ENCODE results near the gene HLA-B. TPM values are rescaled to one million over a fixed set of nuclear protein-coding genes. Genes with fewer than 3 reads are reported as not detected.

Gene HLA-B
- total and polyA plus RNA-seq, 8 donors: 134 to 1,907 (median 633) TPM

DNA sequence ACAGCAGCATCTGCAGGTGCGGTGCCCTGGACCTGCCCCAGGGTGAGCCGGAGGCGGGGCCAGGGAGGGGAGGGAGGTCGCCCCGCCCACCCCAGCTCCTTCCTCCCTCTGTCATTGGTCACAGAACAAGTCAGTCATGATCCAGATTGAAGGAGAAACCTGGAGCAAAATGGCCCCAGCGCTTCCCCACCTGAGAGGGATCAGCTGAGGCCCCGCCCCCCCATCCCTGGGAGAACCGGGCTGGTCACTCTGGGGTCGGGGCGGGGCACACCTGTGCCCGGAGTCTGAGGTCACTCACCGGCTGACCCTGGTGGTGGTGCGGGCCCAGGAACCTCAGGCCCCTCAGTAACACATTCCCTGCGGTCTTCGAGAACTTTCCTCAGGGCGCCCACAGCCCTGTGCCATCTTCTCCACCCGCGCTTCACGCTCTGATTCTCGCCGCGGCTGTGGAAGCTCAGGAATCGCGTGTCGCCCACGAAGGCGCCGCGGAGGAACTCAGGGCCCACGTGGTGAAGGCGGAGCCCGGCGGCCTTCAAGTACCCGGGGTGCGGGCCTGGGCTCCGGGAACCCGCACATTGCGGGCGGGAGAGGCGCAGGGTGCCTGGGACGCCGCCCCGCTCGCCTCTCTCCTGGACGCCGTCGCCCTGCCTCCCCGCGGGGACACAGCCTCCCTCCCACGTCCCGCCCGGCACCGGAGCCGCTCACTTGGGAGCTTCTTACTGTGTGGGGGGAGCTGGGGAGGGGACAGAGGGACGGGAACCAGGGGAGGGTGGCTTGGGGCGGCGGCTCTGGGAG is 48.7 kb downstream of the HLA-B start:
- WGBS, 5 donors: 3 to 10% (median 6%) methylated on average over 8 to 52 of the region's 57 CpGs
- Histone ChIP-seq H3K36me3 (no peaks in the 10 kb centered on the region), H3K27ac (no peak overlapping the region), H3K9me3 (no peaks in the 10 kb centered on the region), H3K4me1 (peaks cover 8 to 16% (median 11%) of the 10 kb centered on the region in 4 donors), H3K4me3 (peak overlapping the region; percentile 34 to 50 (median 48)), H3K27me3 (peaks cover 0 to 36% (median 28%) of the 10 kb centered on the region in 3 donors)
- peak; percentile 11 to 61 for DNase-seq
- TF ChIP-seq, protein P1, sequence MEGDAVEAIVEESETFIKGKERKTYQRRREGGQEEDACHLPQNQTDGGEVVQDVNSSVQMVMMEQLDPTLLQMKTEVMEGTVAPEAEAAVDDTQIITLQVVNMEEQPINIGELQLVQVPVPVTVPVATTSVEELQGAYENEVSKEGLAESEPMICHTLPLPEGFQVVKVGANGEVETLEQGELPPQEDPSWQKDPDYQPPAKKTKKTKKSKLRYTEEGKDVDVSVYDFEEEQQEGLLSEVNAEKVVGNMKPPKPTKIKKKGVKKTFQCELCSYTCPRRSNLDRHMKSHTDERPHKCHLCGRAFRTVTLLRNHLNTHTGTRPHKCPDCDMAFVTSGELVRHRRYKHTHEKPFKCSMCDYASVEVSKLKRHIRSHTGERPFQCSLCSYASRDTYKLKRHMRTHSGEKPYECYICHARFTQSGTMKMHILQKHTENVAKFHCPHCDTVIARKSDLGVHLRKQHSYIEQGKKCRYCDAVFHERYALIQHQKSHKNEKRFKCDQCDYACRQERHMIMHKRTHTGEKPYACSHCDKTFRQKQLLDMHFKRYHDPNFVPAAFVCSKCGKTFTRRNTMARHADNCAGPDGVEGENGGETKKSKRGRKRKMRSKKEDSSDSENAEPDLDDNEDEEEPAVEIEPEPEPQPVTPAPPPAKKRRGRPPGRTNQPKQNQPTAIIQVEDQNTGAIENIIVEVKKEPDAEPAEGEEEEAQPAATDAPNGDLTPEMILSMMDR (IDR thresholded peaks at IDR 0.05): no peak
- TF ChIP-seq EP300 (IDR thresholded peaks at IDR 0.05) (no peak), POLR2AphosphoS5 (IDR thresholded peaks at IDR 0.05) (no peak), POLR2A (IDR thresholded peaks at IDR 0.05) (no peak)
- intact Hi-C loops (cut with DNase I; ENCODE audit: low total_unique reads): no loop called here

DNA sequence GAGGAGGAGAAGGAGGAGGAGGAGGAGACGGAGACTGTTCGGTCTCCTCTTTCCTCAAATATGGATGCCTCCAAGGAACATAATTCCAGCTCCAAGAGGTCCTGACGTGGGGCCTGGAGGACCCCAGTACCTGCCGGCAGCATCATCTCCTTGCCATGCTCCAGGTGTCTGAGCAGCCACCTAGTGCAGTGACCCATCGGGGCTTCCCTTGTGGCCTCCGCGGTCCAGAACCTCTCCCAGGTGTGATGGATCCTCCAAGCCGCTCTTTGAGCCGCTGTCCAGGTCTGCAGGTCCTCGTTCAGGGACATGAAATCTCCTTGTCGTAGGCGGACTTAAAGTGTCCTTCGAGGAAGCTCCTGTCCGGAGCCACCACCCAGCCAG is 49.3 kb downstream of the HLA-B start:
- H3K27ac ChIP-seq: no peak overlapping the region
- no peaks in the 10 kb centered on the region for H3K36me3 ChIP-seq
- intact Hi-C loops (cut with DNase I; ENCODE audit: low total_unique reads): no loop called here
- H3K4me1 ChIP-seq: peaks cover 8 to 16% (median 11%) of the 10 kb centered on the region in 4 donors
- TF ChIP-seq POLR2A (IDR thresholded peaks at IDR 0.05) (no peak), POLR2AphosphoS5 (IDR thresholded peaks at IDR 0.05) (no peak), EP300 (IDR thresholded peaks at IDR 0.05) (no peak)
- TF ChIP-seq, protein P1 (IDR thresholded peaks at IDR 0.05): no peak
- H3K9me3 ChIP-seq: no peaks in the 10 kb centered on the region
- peak overlapping the region; percentile 34 to 50 (median 48) for H3K4me3 ChIP-seq
- H3K27me3 ChIP-seq: peaks cover 0 to 41% (median 28%) of the 10 kb centered on the region in 3 donors
- WGBS, 5 donors: 43 to 80% (median 66%) methylated on average over 14 of the region's 14 CpGs
- no peak for DNase-seq

DNA sequence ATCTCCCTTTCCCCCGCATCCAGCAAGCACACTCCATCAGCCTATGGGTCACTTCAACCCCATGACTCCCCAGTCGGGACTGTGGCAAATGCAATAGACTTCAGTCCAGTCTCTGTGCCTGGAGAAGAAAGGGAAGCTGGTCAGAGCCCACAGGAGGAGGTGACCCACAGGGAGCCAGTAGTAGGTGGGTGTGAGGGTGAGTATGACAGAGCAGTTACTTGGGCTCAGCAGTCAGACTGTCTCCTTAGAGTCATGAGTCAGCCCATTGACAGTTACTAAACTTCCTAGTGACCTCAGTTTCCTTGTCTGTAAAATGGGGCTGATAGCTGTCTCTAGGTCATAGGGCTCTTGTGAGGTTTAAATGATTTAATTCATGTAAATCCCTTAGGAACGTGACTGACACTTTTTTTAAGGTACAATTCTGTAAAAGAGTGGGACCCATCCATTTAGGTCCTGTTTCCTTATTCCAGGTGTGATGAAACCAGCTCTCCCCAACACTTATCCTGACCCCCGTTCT is 51.2 kb downstream of the HLA-B start:
- WGBS, 5 donors: 53 to 88% (median 81%) methylated on average over 4 of the region's 4 CpGs
- H3K4me1 ChIP-seq: peaks cover 8 to 16% (median 11%) of the 10 kb centered on the region in 4 donors
- no peaks in the 10 kb centered on the region for H3K9me3 ChIP-seq
- no peak overlapping the region for H3K4me3 ChIP-seq
- TF ChIP-seq EP300 (IDR thresholded peaks at IDR 0.05): no peak
- no peak for TF ChIP-seq POLR2AphosphoS5 (IDR thresholded peaks at IDR 0.05)
- TF ChIP-seq, protein P1 (IDR thresholded peaks at IDR 0.05): no peak
- no peak for TF ChIP-seq POLR2A (IDR thresholded peaks at IDR 0.05)
- H3K27ac ChIP-seq: no peak overlapping the region
- H3K27me3 ChIP-seq: peaks cover 0 to 42% (median 28%) of the 10 kb centered on the region in 3 donors
- intact Hi-C loops (cut with DNase I; ENCODE audit: low total_unique reads): no loop called here
- H3K36me3 ChIP-seq: no peaks in the 10 kb centered on the region
- no peak for DNase-seq

DNA sequence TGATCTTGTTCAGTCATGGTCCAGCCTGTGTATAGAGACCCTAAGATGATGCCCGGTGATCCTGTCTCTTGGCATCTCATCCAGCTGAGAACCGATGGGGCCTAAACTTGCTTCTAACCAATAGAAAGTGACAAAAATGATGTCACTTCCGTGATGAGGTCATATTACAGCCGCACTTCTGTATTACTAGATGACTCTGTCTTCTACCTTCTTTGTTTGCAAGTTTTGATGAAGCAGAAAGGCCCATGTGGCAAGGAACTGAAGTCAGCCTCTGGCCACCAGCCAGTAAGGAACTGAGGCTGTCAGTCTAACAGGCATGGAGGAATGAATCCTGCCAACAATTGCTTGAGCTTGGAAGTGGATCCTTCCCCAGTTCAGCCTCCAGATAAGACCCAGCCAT is 52.3 kb downstream of the HLA-B start:
- Histone ChIP-seq H3K9me3 (no peaks in the 10 kb centered on the region), H3K36me3 (no peaks in the 10 kb centered on the region), H3K27ac (no peak overlapping the region), H3K4me1 (peaks cover 8 to 16% (median 11%) of the 10 kb centered on the region in 4 donors), H3K27me3 (peaks cover 0 to 37% (median 24%) of the 10 kb centered on the region in 3 donors), H3K4me3 (no peak overlapping the region)
- WGBS, 5 donors: 66 to 75% (median 68%) methylated on average over 4 of the region's 4 CpGs
- DNase-seq: no peak
- TF ChIP-seq EP300 (IDR thresholded peaks at IDR 0.05): no peak
- no peak for TF ChIP-seq POLR2AphosphoS5 (IDR thresholded peaks at IDR 0.05)
- TF ChIP-seq, protein P1 (IDR thresholded peaks at IDR 0.05): no peak
- TF ChIP-seq POLR2A (IDR thresholded peaks at IDR 0.05): no peak
- intact Hi-C loops (cut with DNase I; ENCODE audit: low total_unique reads): no loop called here

Small RNA genes within 50 kb of the gene (small RNA-seq; reads per million reads assigned to genes)
- 0 reads per million in 4 donors for gene HLA-S
- gene MIR6891: 0 reads per million in 4 donors
- 0 reads per million in 4 donors for gene RF00019
- gene RNU6-283P: 0 reads per million in 4 donors

Other genes with a start within 250 kb of the HLA-B start
- not detected for gene C6orf15, start 244.6 kb downstream of the HLA-B start, total RNA-seq
- not detected for gene C6orf15, start 244.6 kb downstream of the HLA-B start, polyA plus RNA-seq
- gene PSORS1C1, start 242.4 kb downstream of the HLA-B start, total RNA-seq: 1 to 10 TPM in 4 of 5 donors, not detected in 1; 2.7 to 5.7 (median 4.0) TPM
- gene PSORS1C1, start 242.4 kb downstream of the HLA-B start, polyA plus RNA-seq: 1 to 10 TPM; 3.1 to 7.4 (median 3.9) TPM
- gene CDSN, start 236.7 kb downstream of the HLA-B start, total RNA-seq: not detected
- gene CDSN, start 236.7 kb downstream of the HLA-B start, polyA plus RNA-seq: under 1 TPM in 1 of 3 donors, not detected in 2; 0.05 TPM
- under 1 TPM in 1 of 5 donors, not detected in 4; 0.73 TPM for gene PSORS1C2, start 218.1 kb downstream of the HLA-B start, total RNA-seq
- gene PSORS1C2, start 218.1 kb downstream of the HLA-B start, polyA plus RNA-seq: 1 to 10 TPM in 1 of 3 donors, not detected in 2; 1.6 TPM
- gene CCHCR1, start 199.4 kb downstream of the HLA-B start, total RNA-seq: 100 to 1,000 TPM in 1 of 5 donors, 10 to 100 TPM in 3, 1 to 10 TPM in 1; 9.7 to 201 (median 24.5) TPM
- gene CCHCR1, start 199.4 kb downstream of the HLA-B start, polyA plus RNA-seq: 10 to 100 TPM; 11.8 to 21.0 (median 12.3) TPM
- 10 to 100 TPM in 1 of 5 donors, 1 to 10 TPM in 4; 5.8 to 16.1 (median 7.1) TPM for gene TCF19, start 198.6 kb downstream of the HLA-B start, total RNA-seq
- 1 to 10 TPM; 5.0 to 7.7 (median 7.7) TPM for gene TCF19, start 198.6 kb downstream of the HLA-B start, polyA plus RNA-seq
- gene POU5F1, start 186.5 kb downstream of the HLA-B start, total RNA-seq: 100 to 1,000 TPM in 2 of 5 donors, 10 to 100 TPM in 2, not detected in 1; 47.5 to 155 (median 113) TPM
- gene POU5F1, start 186.5 kb downstream of the HLA-B start, polyA plus RNA-seq: 10 to 100 TPM in 1 of 3 donors, 1 to 10 TPM in 2; 2.6 to 13.0 (median 6.5) TPM
- gene HLA-C, start 85.1 kb downstream of the HLA-B start, total RNA-seq: 100 to 1,000 TPM; 170 to 500 (median 237) TPM
- gene HLA-C, start 85.1 kb downstream of the HLA-B start, polyA plus RNA-seq: 100 to 1,000 TPM in 2 of 3 donors, 10 to 100 TPM in 1; 92.7 to 295 (median 133) TPM
- gene MICA, start 46.4 kb upstream of the HLA-B start, total RNA-seq: 10 to 100 TPM in 3 of 5 donors, 1 to 10 TPM in 2; 2.0 to 13.4 (median 11.1) TPM
- gene MICA, start 46.4 kb upstream of the HLA-B start, polyA plus RNA-seq: 10 to 100 TPM in 2 of 3 donors, 1 to 10 TPM in 1; 9.9 to 13.6 (median 13.1) TPM
- 1 to 10 TPM in 1 of 5 donors, under 1 TPM in 2, not detected in 2; 0.29 to 1.7 (median 0.89) TPM for gene MICB, start 141.0 kb upstream of the HLA-B start, total RNA-seq
- 1 to 10 TPM in 1 of 3 donors, under 1 TPM in 2; 0.76 to 1.4 (median 0.83) TPM for gene MICB, start 141.0 kb upstream of the HLA-B start, polyA plus RNA-seq
- gene MCCD1, start 171.8 kb upstream of the HLA-B start, total RNA-seq: not detected
- gene MCCD1, start 171.8 kb upstream of the HLA-B start, polyA plus RNA-seq: not detected
- gene DDX39B, start 184.8 kb upstream of the HLA-B start, total RNA-seq: 100 to 1,000 TPM; 198 to 445 (median 248) TPM
- 100 to 1,000 TPM; 255 to 383 (median 255) TPM for gene DDX39B, start 184.8 kb upstream of the HLA-B start, polyA plus RNA-seq
- gene ATP6V1G2, start 189.4 kb upstream of the HLA-B start, total RNA-seq: 1 to 10 TPM in 2 of 5 donors, under 1 TPM in 1, not detected in 2; 0.87 to 4.6 (median 2.3) TPM
- 1 to 10 TPM in 2 of 3 donors, under 1 TPM in 1; 0.98 to 3.7 (median 1.2) TPM for gene ATP6V1G2, start 189.4 kb upstream of the HLA-B start, polyA plus RNA-seq
- gene NFKBIL1, start 190.4 kb upstream of the HLA-B start, total RNA-seq: 10 to 100 TPM in 4 of 5 donors, under 1 TPM in 1; 0.45 to 51.9 (median 13.6) TPM
- gene NFKBIL1, start 190.4 kb upstream of the HLA-B start, polyA plus RNA-seq: 10 to 100 TPM; 23.9 to 45.1 (median 29.9) TPM
- gene LTA, start 215.1 kb upstream of the HLA-B start, total RNA-seq: not detected
- under 1 TPM in 1 of 3 donors, not detected in 2; 0.18 TPM for gene LTA, start 215.1 kb upstream of the HLA-B start, polyA plus RNA-seq
- under 1 TPM in 1 of 5 donors, not detected in 4; 0.58 TPM for gene TNF, start 218.4 kb upstream of the HLA-B start, total RNA-seq
- under 1 TPM in 2 of 3 donors, not detected in 1; 0.28 to 0.31 TPM for gene TNF, start 218.4 kb upstream of the HLA-B start, polyA plus RNA-seq
- 1 to 10 TPM in 1 of 5 donors, not detected in 4; 4.8 TPM for gene LTB, start 225.2 kb upstream of the HLA-B start, total RNA-seq
- gene LTB, start 225.2 kb upstream of the HLA-B start, polyA plus RNA-seq: 10 to 100 TPM in 1 of 3 donors, 1 to 10 TPM in 2; 4.2 to 13.4 (median 9.0) TPM
- gene LST1, start 229.1 kb upstream of the HLA-B start, total RNA-seq: 1 to 10 TPM in 2 of 5 donors, not detected in 3; 2.9 to 6.7 TPM
- 10 to 100 TPM in 2 of 3 donors, 1 to 10 TPM in 1; 8.8 to 35.4 (median 26.7) TPM for gene LST1, start 229.1 kb upstream of the HLA-B start, polyA plus RNA-seq
- not detected for gene NCR3, start 235.8 kb upstream of the HLA-B start, total RNA-seq
- under 1 TPM in 1 of 3 donors, not detected in 2; 0.25 TPM for gene NCR3, start 235.8 kb upstream of the HLA-B start, polyA plus RNA-seq

Data from stomach (tissue), 9 donors.